Measurements from ENCODE around the gene RNF144A.

GRCh38 chr2:6924101-6924923 lies 7.1 kb downstream of the RNF144A start:
- TF ChIP-seq EZH2 (IDR thresholded peaks at IDR 0.05; ENCODE audit: borderline replicate concordance, insufficient read depth, low read depth, low read length, poor library complexity, severe bottlenecking) (no peak), CTCF (IDR thresholded peaks at IDR 0.05) (no peak)
